Effector memory CD4-positive, alpha-beta T cell (primary cell): ENCODE results near the gene TRAPPC12.

ENCODE experiments used
- DNase-seq, 3 donors: peaks; one replicate each; pipeline ENCODE4 v3.0.0-alpha.2; 2020
- H3K27ac ChIP-seq: 2 replicates; pipeline ENCODE4 v1.7.0; 2013; ENCODE audit warnings: mild to moderate bottlenecking, low read length, moderate library complexity; ENCODE audit not compliant: insufficient read depth, poor library complexity, severe bottlenecking
- H3K27me3 ChIP-seq: replicated peaks from 2 replicates; pipeline ENCODE4 v1.7.0; 2013; ENCODE audit warnings: mild to moderate bottlenecking, low read length; ENCODE audit not compliant: insufficient read depth, control insufficient read depth, poor library complexity, severe bottlenecking
- H3K36me3 ChIP-seq: 2 replicates; pipeline ENCODE4 v1.7.0; 2013; ENCODE audit warnings: mild to moderate bottlenecking, low read length, moderate library complexity; ENCODE audit not compliant: control insufficient read depth, insufficient read depth
- H3K4me1 ChIP-seq: 2 replicates; pipeline ENCODE4 v1.7.0; 2013; ENCODE audit warnings: low read length, mild to moderate bottlenecking; ENCODE audit not compliant: control insufficient read depth, insufficient read depth, poor library complexity, severe bottlenecking
- H3K4me3 ChIP-seq: 2 replicates; pipeline ENCODE4 v1.7.0; 2013; ENCODE audit warnings: low read length, low read depth, mild to moderate bottlenecking; ENCODE audit not compliant: insufficient read depth, poor library complexity, severe bottlenecking
- H3K9me3 ChIP-seq: 2 replicates; pipeline ENCODE4 v1.7.0; 2013; ENCODE audit warnings: mild to moderate bottlenecking, low read length, moderate library complexity; ENCODE audit not compliant: control insufficient read depth
- total RNA-seq, 3 donors: gene quantifications; one replicate each; lab custom pipeline; 2026; lab: John Stamatoyannopoulos, UW

TRAPPC12 gene
- 42.0 to 58.3 (median 52.0) reads per million in 3 donors for total RNA-seq

DNA sequence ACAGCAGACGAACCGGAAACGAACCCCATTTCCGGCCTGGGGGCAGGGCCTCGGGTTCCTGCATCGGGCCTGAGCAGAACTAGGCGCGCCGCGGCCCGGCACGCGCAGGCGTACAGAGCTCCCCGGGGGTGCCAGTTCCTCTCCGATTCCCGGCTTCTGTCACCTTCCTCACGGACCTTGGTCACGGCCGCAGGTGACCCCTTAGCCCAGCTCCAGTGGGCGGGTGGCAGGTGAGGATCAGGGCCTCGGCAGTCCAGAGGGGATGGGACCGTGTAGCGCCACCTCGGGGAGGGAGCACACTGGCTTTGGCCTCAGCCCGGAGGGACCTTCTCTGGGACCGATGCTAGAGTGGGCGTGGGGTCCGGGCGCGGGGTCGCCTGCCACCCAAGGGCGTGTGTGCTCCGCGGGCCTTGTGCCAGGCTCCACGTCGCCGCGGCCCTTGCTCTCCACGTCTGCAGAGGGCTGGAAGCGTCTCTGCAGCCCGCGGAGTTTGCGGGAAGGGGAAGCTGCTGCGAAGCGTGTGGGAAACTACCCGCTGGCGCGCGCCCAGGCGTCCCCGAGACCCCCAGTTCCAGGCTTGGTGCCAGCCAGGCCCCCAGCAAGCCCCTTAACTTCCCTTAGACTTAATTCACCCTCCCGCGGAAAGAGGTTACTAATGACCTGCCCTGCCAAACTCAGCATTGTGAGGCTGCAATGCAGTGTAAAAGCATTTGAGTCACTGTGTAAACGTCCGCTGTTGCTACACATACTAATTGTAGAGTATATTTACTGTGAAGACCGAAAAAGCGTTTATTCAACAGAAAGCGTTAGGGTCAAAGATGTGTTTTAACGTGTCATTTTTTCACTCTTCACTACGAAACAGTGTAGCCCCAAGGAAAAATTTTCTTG is at the start of gene TRAPPC12:
Gene TRAPPC12, plus strand, starts transcription at position 48 of the 888 bp plus-strand sequence. CDS start 7,930 bp downstream, outside the sequence.
- Histone ChIP-seq H3K4me1 (peaks cover 19% of the 10 kb centered on the region), H3K9me3 (no peaks in the 10 kb centered on the region), H3K4me3 (peak within 1 kb of the TSS; percentile 85), H3K27ac (peak within 1 kb of the TSS; percentile 93), H3K36me3 (no peaks in the 10 kb centered on the region), H3K27me3 (no peaks in the 10 kb centered on the region)
- DNase-seq: peak; percentile 84 to 90 (median 86)

DNA sequence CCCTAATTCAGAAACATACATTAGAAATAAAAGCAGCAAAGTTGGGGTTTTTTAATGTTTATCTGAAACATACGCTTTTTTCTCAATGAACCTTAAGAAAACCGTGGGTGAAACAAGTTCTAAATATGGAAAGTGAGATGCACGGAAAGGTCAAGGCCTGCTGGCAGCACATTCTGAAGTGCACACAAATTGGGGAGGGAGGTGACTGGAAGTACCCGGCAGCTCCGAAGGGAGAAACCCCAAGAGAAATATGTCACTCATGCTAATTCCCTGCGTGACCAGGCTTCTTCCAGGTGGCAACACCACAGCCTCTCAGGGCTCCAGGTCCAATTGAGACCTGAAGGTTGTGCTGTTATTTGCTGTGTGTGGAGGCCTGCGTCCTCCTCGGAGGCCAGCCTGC is 47.4 kb upstream of the TRAPPC12 start:
- H3K27me3 ChIP-seq: no peaks in the 10 kb centered on the region
- no peak overlapping the region for H3K27ac ChIP-seq
- H3K4me3 ChIP-seq: no peak overlapping the region
- no peak for DNase-seq
- H3K4me1 ChIP-seq: no peaks in the 10 kb centered on the region
- no peaks in the 10 kb centered on the region for H3K9me3 ChIP-seq
- peaks cover 28% of the 10 kb centered on the region for H3K36me3 ChIP-seq

DNA sequence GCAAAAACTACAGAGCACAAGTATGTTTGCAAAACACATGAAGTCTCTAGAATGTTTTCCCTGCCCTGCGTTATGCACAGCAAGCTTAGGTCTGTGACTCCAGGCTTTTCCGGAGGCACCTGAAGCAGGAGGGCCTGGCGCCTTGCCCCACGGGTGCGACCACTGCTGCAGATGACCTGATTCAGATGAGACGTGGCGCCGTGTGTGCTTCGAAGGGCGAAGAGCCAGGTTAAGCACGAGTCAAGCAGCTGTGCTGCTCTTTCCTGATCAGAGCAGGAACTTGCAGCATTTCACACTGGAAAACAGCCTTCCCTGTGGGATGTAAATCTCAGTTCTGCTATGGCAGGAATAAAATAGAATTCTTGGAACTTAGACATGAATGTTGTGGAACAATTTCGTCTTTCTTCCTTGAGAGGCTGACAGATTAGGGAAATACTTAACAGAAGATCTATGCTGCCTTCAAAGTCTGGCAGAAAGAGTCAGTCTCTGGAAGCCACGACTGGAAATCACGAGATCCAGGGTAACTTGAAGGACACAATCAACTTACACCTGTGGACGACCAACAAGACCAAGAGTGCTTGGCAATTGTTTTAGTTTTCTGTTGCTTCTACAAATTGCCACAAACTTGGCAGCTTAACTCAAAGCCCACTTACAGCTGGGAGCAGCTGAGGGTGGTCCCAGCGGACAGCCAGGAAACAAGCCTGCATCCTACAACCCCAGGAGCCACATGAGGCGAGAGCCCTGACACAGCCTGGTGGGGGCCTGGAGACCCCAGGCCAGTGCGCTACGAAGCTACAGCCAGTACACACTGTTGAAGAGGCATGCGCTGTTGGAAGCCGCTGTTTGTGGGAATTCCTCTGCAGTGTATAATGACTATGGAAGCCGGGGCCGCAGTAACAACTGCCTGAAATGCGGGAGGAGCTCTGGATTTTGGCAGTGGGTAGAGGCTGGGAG is 44.8 kb upstream of the TRAPPC12 start:
- no peaks in the 10 kb centered on the region for H3K27me3 ChIP-seq
- H3K4me3 ChIP-seq: no peak overlapping the region
- H3K27ac ChIP-seq: no peak overlapping the region
- no peak for DNase-seq
- H3K4me1 ChIP-seq: no peaks in the 10 kb centered on the region
- H3K36me3 ChIP-seq: peaks cover 31% of the 10 kb centered on the region
- no peaks in the 10 kb centered on the region for H3K9me3 ChIP-seq

DNA sequence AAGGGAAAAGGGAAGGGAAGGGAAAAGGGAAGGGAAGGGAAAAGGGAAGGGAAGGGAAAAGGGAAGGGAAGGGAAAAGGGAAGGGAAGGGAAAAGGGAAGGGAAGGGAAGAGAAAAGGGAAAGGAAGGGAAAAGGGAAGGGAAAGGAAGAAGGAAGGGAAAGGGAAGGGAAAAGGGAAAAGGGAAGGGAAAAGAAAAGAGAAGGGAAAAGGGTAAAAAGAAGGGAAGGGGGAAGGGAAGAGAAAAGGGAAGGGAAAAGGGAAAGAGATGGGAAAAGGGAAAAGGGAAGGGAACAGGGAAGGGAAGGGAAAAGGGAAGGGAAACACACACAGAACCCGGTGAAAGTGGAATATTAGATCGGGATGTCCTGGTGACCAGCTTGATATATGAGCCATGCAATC is 42.6 kb upstream of the TRAPPC12 start:
- DNase-seq: no peak

DNA sequence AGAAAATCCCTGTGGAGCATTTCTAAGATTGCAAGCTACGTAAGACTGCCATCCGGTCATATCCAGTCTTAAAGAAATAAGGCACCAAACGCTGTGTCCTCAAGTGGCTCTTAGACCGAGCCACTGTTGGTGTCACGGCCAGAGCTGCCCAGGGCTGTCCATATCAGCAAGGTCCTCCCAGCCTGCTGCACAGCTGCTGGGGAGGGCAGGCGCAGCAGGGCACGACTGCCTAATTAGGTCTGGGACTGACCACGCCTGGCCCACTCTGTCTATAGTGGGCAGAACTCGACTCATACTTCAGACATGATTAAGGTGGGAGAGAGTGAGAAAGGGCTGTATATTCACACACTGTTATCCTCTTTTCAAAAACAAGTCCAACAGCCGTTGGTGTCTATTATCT is 41.2 kb upstream of the TRAPPC12 start:
- DNase-seq: no peak
- no peaks in the 10 kb centered on the region for H3K9me3 ChIP-seq
- no peak overlapping the region for H3K27ac ChIP-seq
- H3K36me3 ChIP-seq: peaks cover 12% of the 10 kb centered on the region
- H3K27me3 ChIP-seq: no peaks in the 10 kb centered on the region
- H3K4me3 ChIP-seq: no peak overlapping the region
- no peaks in the 10 kb centered on the region for H3K4me1 ChIP-seq

More for the DNA sequence above, 42.6 kb upstream of the TRAPPC12 start:
- no peak overlapping the region for H3K27ac ChIP-seq
- no peaks in the 10 kb centered on the region for H3K9me3 ChIP-seq
- H3K27me3 ChIP-seq: no peaks in the 10 kb centered on the region
- H3K4me1 ChIP-seq: no peaks in the 10 kb centered on the region
- H3K36me3 ChIP-seq: peaks cover 23% of the 10 kb centered on the region
- H3K4me3 ChIP-seq: no peak overlapping the region

DNA sequence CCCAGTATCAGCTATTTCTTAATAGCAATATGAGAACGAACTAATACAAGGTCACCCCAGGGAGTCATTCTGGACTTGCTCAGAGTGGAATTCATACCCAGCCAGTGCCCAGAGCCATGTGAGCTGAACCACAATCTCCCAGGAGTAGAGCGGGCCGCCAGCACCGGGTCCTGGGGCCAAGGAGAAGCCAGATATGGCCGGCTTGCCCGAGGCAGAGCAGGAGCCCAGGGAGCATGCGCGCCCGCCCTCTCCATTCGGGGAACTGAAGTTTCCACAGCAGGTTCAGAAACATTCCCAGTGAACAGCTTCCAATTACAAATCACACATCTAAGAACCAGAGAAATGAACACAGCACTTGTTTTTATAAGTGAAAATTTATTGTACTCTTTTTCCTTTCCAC is 39.4 kb upstream of the TRAPPC12 start:
- Histone ChIP-seq H3K9me3 (no peaks in the 10 kb centered on the region), H3K36me3 (peaks cover 9% of the 10 kb centered on the region), H3K4me1 (no peaks in the 10 kb centered on the region), H3K27me3 (no peaks in the 10 kb centered on the region), H3K4me3 (no peak overlapping the region), H3K27ac (no peak overlapping the region)
- DNase-seq: no peak

DNA sequence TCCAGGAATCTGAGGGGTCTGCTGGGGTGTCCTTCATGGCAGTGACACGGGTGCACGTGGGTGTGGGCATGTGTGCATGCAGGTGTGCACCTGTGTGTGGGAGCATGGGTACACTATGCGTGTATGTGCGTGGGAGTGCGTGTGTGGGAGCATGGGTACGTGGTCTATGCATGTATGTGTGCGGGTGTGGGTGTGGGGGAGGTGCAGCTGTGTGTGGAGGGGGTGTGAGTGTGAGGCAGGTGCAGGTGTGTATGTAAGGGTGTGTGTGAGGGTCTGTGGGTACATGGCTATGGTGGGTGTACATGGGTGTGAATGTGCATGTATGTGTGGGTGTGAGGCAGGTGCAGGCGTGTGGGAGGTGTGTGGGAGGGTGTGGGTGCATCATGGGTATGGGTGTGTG is 38.2 kb upstream of the TRAPPC12 start:
- Histone ChIP-seq H3K27me3 (no peaks in the 10 kb centered on the region), H3K36me3 (peaks cover 9% of the 10 kb centered on the region), H3K27ac (no peak overlapping the region), H3K4me1 (no peaks in the 10 kb centered on the region), H3K9me3 (no peaks in the 10 kb centered on the region), H3K4me3 (no peak overlapping the region)
- no peak for DNase-seq

DNA sequence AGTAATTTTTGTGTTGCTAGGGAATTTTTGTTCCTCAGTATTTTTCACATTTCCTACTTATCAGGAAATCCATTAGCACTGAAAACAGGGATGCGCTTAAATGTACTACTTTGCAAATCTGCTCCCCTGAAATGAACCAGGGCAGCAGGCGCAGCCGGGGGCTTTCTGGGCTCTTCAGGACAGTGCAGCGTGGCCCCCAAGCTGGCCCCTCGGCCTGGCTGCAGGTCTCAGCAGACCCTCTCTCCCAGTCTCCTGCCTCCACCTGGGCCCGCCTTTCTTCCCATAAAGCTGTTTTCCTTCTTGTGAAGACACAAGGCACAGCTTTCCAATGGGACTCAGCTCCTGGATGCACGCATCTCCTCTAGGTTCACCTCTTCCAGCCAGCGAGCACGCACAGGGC is 37.2 kb upstream of the TRAPPC12 start:
- Histone ChIP-seq H3K4me3 (no peak overlapping the region), H3K27me3 (no peaks in the 10 kb centered on the region), H3K4me1 (no peaks in the 10 kb centered on the region), H3K9me3 (no peaks in the 10 kb centered on the region), H3K36me3 (peaks cover 11% of the 10 kb centered on the region), H3K27ac (no peak overlapping the region)
- no peak for DNase-seq

DNA sequence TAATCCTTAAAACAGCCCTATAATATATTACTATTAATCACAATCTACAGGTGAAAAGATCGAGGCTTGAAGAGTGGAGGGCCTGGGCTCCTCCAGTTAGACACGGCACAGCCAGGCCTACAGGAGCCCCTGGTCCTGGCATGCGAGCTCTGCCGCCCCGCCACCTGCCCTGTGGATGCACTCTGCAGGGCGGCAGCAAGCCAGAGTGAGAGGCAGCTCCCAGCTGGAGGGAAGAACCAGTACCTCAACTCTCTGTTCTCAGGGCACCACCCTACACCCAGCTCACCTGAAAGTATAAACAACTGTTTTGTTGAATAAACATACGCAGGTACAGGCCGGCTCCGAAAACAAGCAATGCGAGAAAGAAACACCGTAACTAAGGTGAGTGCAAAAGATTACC is 36.5 kb upstream of the TRAPPC12 start:
- H3K27ac ChIP-seq: no peak overlapping the region
- DNase-seq: no peak
- no peaks in the 10 kb centered on the region for H3K27me3 ChIP-seq
- no peaks in the 10 kb centered on the region for H3K4me1 ChIP-seq
- peaks cover 16% of the 10 kb centered on the region for H3K36me3 ChIP-seq
- H3K4me3 ChIP-seq: no peak overlapping the region
- H3K9me3 ChIP-seq: no peaks in the 10 kb centered on the region
